Parathyroid adenoma (tissue), 2 donors: ENCODE data around the gene DIAPH3.

Experiments
- H2AFZ ChIP-seq: fragments of 300-600 bp; sonication (generic); one replicate; pipeline ENCODE4 v1.7.0; 2017; ENCODE audit warnings: antibody characterized with exemption, mild to moderate bottlenecking
- H3K27ac ChIP-seq: fragments of 300-600 bp; sonication (generic); one replicate; pipeline ENCODE4 v1.7.0; 2017
- H3K27me3 ChIP-seq: fragments of 300-600 bp; sonication (generic); one replicate; pipeline ENCODE4 v1.7.0; 2017; ENCODE audit warnings: low read length; ENCODE audit not compliant: control insufficient read depth, insufficient read depth
- H3K36me3 ChIP-seq: fragments of 300-600 bp; sonication (generic); one replicate; pipeline ENCODE4 v1.7.0; 2017; ENCODE audit warnings: low read length; ENCODE audit not compliant: control insufficient read depth, insufficient read depth
- H3K4me1 ChIP-seq: fragments of 300-600 bp; sonication (generic); one replicate; pipeline ENCODE4 v1.7.0; 2017; ENCODE audit warnings: control low read depth
- H3K4me2 ChIP-seq: fragments of 300-600 bp; sonication (generic); one replicate; pipeline ENCODE4 v1.7.0; 2017; ENCODE audit warnings: low read length
- H3K4me3 ChIP-seq: fragments of 300-600 bp; sonication (generic); one replicate; pipeline ENCODE4 v1.7.0; 2017; ENCODE audit warnings: low read depth, low read length
- H3K79me2 ChIP-seq: fragments of 300-600 bp; sonication (generic); one replicate; pipeline ENCODE4 v1.7.0; 2017; ENCODE audit warnings: control low read depth
- H3K9ac ChIP-seq: fragments of 300-600 bp; sonication (generic); one replicate; pipeline ENCODE4 v1.7.0; 2017; ENCODE audit warnings: mild to moderate bottlenecking
- H3K9me3 ChIP-seq: fragments of 300-600 bp; sonication (generic); one replicate; pipeline ENCODE4 v1.7.0; 2017; ENCODE audit warnings: low read length; ENCODE audit not compliant: control insufficient read depth
- TF ChIP-seq, protein P1 (sequence below): fragments of 300-600 bp; sonication (generic); IDR thresholded peaks from one replicate; pipeline ENCODE4 v1.7.0; 2017; ENCODE audit warnings: antibody characterized with exemption, mild to moderate bottlenecking
- donor health status: primary hyperparathyroidism.

The DIAPH3 gene

DNA sequence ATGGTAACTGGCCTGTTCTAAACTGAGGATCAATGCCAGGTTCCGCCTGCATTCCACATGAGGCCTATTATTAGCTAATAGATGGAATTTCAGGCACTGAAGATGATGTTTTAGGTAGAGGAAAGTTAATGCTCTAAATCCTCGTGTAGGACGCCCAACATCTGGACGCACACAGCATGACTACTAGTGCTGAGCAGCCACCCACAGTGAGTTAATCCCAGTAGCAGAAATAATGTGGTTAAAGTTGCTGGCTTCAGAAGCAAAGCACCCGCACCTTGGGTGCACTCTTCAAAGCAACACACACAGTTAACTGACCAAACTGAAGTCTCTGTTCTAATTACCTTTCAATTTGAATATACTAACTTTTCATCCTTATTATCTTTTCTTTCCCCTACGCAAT is 150.6 kb downstream of the DIAPH3 start:
- H3K9ac ChIP-seq = no peak overlapping the region
- H3K27me3 ChIP-seq = no peaks in the 10 kb centered on the region
- no peak overlapping the region for H2AFZ ChIP-seq
- H3K4me1 ChIP-seq = no peaks in the 10 kb centered on the region
- no peaks in the 10 kb centered on the region for H3K36me3 ChIP-seq
- no peak overlapping the region for H3K4me3 ChIP-seq
- H3K27ac ChIP-seq = no peak overlapping the region
- H3K79me2 ChIP-seq = no peaks in the 10 kb centered on the region
- H3K9me3 ChIP-seq = no peaks in the 10 kb centered on the region
- TF ChIP-seq, protein P1, sequence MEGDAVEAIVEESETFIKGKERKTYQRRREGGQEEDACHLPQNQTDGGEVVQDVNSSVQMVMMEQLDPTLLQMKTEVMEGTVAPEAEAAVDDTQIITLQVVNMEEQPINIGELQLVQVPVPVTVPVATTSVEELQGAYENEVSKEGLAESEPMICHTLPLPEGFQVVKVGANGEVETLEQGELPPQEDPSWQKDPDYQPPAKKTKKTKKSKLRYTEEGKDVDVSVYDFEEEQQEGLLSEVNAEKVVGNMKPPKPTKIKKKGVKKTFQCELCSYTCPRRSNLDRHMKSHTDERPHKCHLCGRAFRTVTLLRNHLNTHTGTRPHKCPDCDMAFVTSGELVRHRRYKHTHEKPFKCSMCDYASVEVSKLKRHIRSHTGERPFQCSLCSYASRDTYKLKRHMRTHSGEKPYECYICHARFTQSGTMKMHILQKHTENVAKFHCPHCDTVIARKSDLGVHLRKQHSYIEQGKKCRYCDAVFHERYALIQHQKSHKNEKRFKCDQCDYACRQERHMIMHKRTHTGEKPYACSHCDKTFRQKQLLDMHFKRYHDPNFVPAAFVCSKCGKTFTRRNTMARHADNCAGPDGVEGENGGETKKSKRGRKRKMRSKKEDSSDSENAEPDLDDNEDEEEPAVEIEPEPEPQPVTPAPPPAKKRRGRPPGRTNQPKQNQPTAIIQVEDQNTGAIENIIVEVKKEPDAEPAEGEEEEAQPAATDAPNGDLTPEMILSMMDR = no peak
- no peak overlapping the region for H3K4me2 ChIP-seq

DNA sequence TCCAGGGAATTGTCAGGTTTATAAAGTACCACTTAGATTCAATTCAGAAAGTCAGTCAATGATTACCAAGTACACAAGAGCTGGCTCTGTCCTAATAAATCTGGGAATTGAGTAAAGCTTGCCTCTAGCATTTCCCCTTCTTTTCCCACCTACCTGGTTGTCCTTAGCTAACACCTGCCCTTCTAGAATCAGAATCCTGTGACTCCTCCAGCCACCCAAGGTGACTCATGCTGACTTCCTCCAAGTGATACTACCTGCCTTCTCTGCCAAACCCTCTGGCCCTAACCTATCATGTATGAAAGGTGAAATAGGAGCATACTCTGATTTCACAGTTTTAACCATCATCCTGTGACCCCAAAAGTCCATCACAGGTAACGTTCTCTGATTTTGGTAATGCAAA is 151.2 kb downstream of the DIAPH3 start:
- H3K9me3 ChIP-seq = no peaks in the 10 kb centered on the region
- H3K4me1 ChIP-seq = no peaks in the 10 kb centered on the region
- no peaks in the 10 kb centered on the region for H3K36me3 ChIP-seq
- no peaks in the 10 kb centered on the region for H3K79me2 ChIP-seq
- H3K27me3 ChIP-seq = no peaks in the 10 kb centered on the region
- no peak overlapping the region for H3K9ac ChIP-seq
- H3K27ac ChIP-seq = no peak overlapping the region
- no peak overlapping the region for H2AFZ ChIP-seq
- no peak overlapping the region for H3K4me2 ChIP-seq
- H3K4me3 ChIP-seq = no peak overlapping the region
- TF ChIP-seq, protein P1 = no peak

DNA sequence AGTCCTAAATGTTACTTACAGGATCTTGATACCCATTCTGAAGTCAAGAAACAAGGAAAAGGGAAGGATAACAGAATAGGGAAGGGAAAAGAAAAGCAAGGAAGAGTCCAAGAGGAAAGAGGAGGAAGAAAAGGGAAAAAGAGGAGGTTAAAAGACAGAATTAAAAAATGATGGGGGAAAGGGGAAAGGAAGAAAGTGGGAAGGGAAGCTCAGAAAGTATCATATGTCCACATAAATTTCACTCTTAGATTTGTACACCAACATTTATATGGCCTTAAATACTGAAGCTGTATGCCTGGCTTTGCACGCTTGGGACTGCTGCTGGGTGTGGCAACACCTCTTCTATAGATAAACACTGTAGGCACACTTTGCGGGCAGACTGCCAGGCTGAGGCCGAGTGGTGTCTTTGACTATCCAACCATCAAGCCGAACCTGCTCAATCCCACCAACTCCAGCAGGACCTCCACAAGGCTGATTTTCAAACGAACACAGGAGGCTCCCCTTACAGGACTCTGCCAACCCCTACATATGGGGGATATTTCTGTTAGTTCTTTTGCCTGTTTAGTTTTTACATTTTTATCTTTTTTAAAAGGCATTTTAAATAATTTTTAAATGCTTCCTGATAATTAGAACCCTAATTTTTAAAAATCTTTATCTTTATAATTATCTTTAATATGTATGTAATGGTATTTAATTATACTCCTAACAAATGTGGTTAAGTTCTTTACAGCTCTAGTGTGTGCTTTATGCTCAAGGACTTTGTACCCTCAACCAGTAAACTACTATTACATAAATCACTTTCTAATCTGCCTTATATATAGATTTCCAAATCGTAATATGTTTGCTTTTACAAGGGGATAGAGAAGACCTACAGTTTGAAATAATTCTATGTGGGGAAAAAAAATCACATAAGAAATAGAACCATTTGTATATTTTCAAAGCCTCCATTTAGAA is 154.2 kb downstream of the DIAPH3 start:
- no peak overlapping the region for H3K9ac ChIP-seq
- no peak overlapping the region for H3K27ac ChIP-seq
- no peak overlapping the region for H3K4me2 ChIP-seq
- no peak overlapping the region for H2AFZ ChIP-seq
- no peaks in the 10 kb centered on the region for H3K79me2 ChIP-seq
- no peak overlapping the region for H3K4me3 ChIP-seq
- no peaks in the 10 kb centered on the region for H3K9me3 ChIP-seq
- no peaks in the 10 kb centered on the region for H3K36me3 ChIP-seq
- TF ChIP-seq, protein P1 = no peak
- no peaks in the 10 kb centered on the region for H3K27me3 ChIP-seq
- no peaks in the 10 kb centered on the region for H3K4me1 ChIP-seq

DNA sequence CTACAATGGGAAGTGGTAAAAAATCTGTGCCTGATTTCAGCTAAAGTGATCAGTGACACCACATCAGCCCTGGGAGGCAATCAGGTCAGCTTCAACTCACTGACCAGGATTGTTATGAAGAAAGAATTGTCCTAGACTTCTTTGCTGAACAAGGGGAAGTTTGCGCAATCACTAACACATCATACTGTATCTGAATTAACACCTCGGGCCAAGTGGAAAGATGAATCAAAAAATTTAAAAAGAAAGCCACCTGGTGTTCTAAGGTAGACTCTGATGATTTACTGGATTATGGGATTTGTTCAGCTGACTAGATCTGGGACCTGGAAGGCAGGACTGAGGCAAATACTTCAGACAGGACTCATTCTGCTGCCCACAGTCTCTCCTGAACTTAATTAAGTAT is 161.8 kb downstream of the DIAPH3 start:
- no peak overlapping the region for H3K27ac ChIP-seq

More for the DNA sequence above, 161.8 kb downstream of the DIAPH3 start:
- Histone ChIP-seq H3K27me3 (no peaks in the 10 kb centered on the region), H3K4me1 (no peaks in the 10 kb centered on the region), H3K9me3 (no peaks in the 10 kb centered on the region), H3K4me3 (no peak overlapping the region), H3K4me2 (no peak overlapping the region), H3K79me2 (no peaks in the 10 kb centered on the region), H3K36me3 (no peaks in the 10 kb centered on the region), H3K9ac (no peak overlapping the region), H2AFZ (no peak overlapping the region)
- TF ChIP-seq, protein P1 = no peak
